Measurements from ENCODE around the gene MEGF6. TPM values are rescaled to one million over a fixed set of nuclear protein-coding genes. Genes with fewer than 3 reads are reported as not detected.

MEGF6 gene
- total and polyA plus RNA-seq, 2 of the 8 experiments (the other 6 are each of a cell fraction or from before 2014, with no cell fraction given), result 4.1 to 14.8 TPM

DNA sequence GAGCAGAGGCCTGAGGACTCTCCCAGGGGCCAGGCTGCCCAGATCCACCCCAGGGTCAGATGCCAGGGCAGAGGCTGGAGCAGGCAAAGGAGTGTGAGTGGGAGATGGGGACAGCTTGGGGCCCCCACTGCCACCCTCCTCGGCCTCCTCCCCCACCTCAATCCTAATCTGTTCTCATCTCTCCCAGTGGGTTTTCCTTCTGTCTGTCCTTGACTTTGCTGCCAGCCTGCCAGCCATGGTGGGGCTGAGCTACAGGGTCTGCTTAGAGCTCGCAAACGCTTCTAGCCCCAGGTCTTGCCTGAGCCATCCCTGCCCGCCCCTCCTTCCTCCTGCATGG lies 65.3 kb downstream of the MEGF6 start:
- Histone ChIP-seq H3K4me3 (ENCODE audit: extremely low read depth in 1 of 4, insufficient read depth in 2 of 4, low read depth in 3 of 4, low read length in 4 of 4) (no peak overlapping the region), H2BK20ac (ENCODE audit: low read length) (no peak overlapping the region), H3K4me2 (ENCODE audit: insufficient read depth in 1 of 2, low read depth in 2 of 2, low read length in 2 of 2) (no peak overlapping the region), H3K56ac (replicated peaks; ENCODE audit: insufficient read length, low read depth, low read length) (no peak overlapping the region), H2BK12ac (ENCODE audit: low read depth, low read length) (no peak overlapping the region), H3K79me1 (ENCODE audit: low read depth, low read length) (no peaks in the 10 kb centered on the region; the same call in 1 of the 2 replicates), H2BK5ac (ENCODE audit: low read depth, low read length) (no peak overlapping the region), H2BK15ac (ENCODE audit: low read length) (no peak overlapping the region), H3K23me2 (ENCODE audit: low read depth, low read length) (no peaks in the 10 kb centered on the region), H3K27me3 (replicated peaks in 1 of 4; ENCODE audit: control insufficient read depth in 3 of 4, extremely low read depth in 1 of 4, insufficient read depth in 3 of 4, low read length in 3 of 4) (peaks cover 0 to 2% (median 0%) of the 10 kb centered on the region in 4 experiments; a peak in 1 of 7 replicates), H3K18ac (ENCODE audit: extremely low read depth, low read length) (no peak overlapping the region), H3K4me1 (replicated peaks in 1 of 4; ENCODE audit: control insufficient read depth in 3 of 4, insufficient read depth in 4 of 4, low read length in 3 of 4) (peaks cover 0 to 17% (median 4%) of the 10 kb centered on the region in 4 experiments; a peak in 5 of 7 replicates), H4K91ac (replicated peaks; ENCODE audit: insufficient read length, low read length) (no peak overlapping the region), H3K14ac (ENCODE audit: insufficient read length) (no peak overlapping the region), H4K8ac (ENCODE audit: extremely low read depth, insufficient read depth, low read length) (peak overlapping the region; percentile 25; the same call in 1 of the 2 replicates), H4K5ac (ENCODE audit: insufficient read length, low read depth, low read length) (no peak overlapping the region), H3K23ac (ENCODE audit: insufficient read length) (no peak overlapping the region), H2BK120ac (replicated peaks; ENCODE audit: low read depth, low read length) (no peak overlapping the region), H3K9me3 (ENCODE audit: insufficient read depth in 2 of 2, low read depth in 1 of 2, low read length in 1 of 2) (no peaks in the 10 kb centered on the region), H4K20me1 (replicated peaks in 1 of 2; ENCODE audit: control insufficient read depth in 1 of 2, insufficient read depth in 2 of 2, low read length in 2 of 2) (peaks cover 2 to 7% of the 10 kb centered on the region in 2 experiments), H3K79me2 (ENCODE audit: control insufficient read depth in 1 of 2, insufficient read depth in 2 of 2, low read length in 2 of 2) (no peaks in the 10 kb centered on the region), H3K36me3 (ENCODE audit: control insufficient read depth in 2 of 4, insufficient read depth in 4 of 4, low read length in 3 of 4) (no peaks in the 10 kb centered on the region), H3K27ac (ENCODE audit: low read depth, low read length) (no peak overlapping the region), H2AK5ac (ENCODE audit: low read depth, low read length) (no peak overlapping the region), H3K9ac (replicated peaks in 1 of 4; ENCODE audit: extremely low read depth in 1 of 4, low read depth in 3 of 4, low read length in 3 of 4) (no peak overlapping the region), H3K4ac (replicated peaks; ENCODE audit: insufficient read length, low read depth, low read length) (no peak overlapping the region), H2AFZ (ENCODE audit: low read length) (no peak overlapping the region)
- ChIA-PET CTCF (ENCODE audit: partially characterized antibody) (interaction anchor here (0.7 to 1.8 kb wide), 12 partner anchors 13 to 129 kb away, joined by 3 to 7 read pairs (median 4); no protein-coding TSS in a partner anchor), POLR2A (ENCODE audit: partially characterized antibody) (interaction anchor here (0.6 to 0.9 kb wide), 2 partner anchors 11 to 91 kb away, joined by 3 read pairs; no protein-coding TSS in a partner anchor)
- FAIRE-seq (no peak), DNase-seq (ENCODE audit: low read depth in 1 of 2, low spot score in 2 of 2) (no peak)
- WGBS, 2 experiments (ENCODE audit: extremely low coverage in 1 of 2, insufficient coverage in 1 of 2, insufficient read length in 1 of 2, insufficient replicate concordance in 2 of 2, low coverage in 1 of 2, low lambda C conversion rate in 2 of 2, missing lambda C conversion rate in 1 of 2), result 91% methylated on average over 4 of the region's 4 CpGs; no CpG with 5 or more reads in 1 of the 2 experiments

Measured in H1 (cell line).